Rectal smooth muscle tissue (tissue), 1 donor: ENCODE measurements around the gene SLC24A4.

Source experiments
- H3K27ac ChIP-seq: one replicate; pipeline ENCODE4 v1.7.0; 2013; ENCODE audit warnings: low read depth, low read length, inconsistent platforms
- H3K27me3 ChIP-seq: one replicate; pipeline ENCODE4 v1.7.0; 2013; ENCODE audit warnings: low read length; ENCODE audit not compliant: control insufficient read depth, insufficient read depth
- H3K36me3 ChIP-seq: one replicate; pipeline ENCODE4 v1.7.0; 2013; ENCODE audit warnings: low read length; ENCODE audit not compliant: control insufficient read depth, insufficient read depth
- H3K4me1 ChIP-seq: one replicate; pipeline ENCODE4 v1.7.0; 2013; ENCODE audit warnings: low read length; ENCODE audit not compliant: control insufficient read depth, insufficient read depth
- H3K4me3 ChIP-seq: one replicate; pipeline ENCODE4 v1.7.0; 2013; ENCODE audit warnings: low read length
- H3K9ac ChIP-seq: one replicate; pipeline ENCODE4 v1.7.0; 2013; ENCODE audit warnings: low read length

The SLC24A4 gene

GRCh38 chr14:92539419-92539818, 216.5 kb downstream of the SLC24A4 start:
- peaks cover 18% of the 10 kb centered on the region for H3K4me1 ChIP-seq
- H3K27ac ChIP-seq = peak overlapping the region; percentile 82
- no peaks in the 10 kb centered on the region for H3K27me3 ChIP-seq
- H3K4me3 ChIP-seq = no peak overlapping the region
- H3K9ac ChIP-seq = no peak overlapping the region
- no peaks in the 10 kb centered on the region for H3K36me3 ChIP-seq

DNA sequence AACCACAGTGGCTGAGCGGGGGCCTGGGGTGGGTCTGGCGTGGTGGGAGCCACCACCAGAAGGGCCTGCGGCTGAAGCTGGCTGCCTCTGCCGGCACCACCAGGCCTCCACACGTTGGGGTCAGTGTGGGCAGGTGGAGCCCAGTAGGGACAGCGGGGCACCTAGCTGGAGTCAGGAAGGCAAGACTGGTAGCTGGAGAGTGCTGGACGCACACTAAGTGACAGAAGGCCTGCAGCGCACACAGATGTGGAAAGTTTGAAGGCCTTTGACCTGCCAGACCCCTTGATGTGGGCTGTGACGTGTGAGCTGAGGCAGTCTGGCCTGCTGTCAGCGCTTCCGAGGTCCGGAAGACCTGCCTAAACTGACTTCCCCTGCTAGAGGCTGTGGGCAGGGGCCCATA, 216.9 kb downstream of the SLC24A4 start:
- Histone ChIP-seq H3K27me3 (no peaks in the 10 kb centered on the region), H3K9ac (no peak overlapping the region), H3K4me3 (no peak overlapping the region), H3K36me3 (no peaks in the 10 kb centered on the region), H3K27ac (peak overlapping the region; percentile 82), H3K4me1 (peaks cover 18% of the 10 kb centered on the region)

- H3K4me3 ChIP-seq = no peak overlapping the region
- no peaks in the 10 kb centered on the region for H3K36me3 ChIP-seq
- no peak overlapping the region for H3K9ac ChIP-seq
- no peaks in the 10 kb centered on the region for H3K27me3 ChIP-seq
- H3K4me1 ChIP-seq = peaks cover 18% of the 10 kb centered on the region
- peak overlapping the region; percentile 82 for H3K27ac ChIP-seq
Observed at GRCh38 chr14:92540472-92541048, 217.6 kb downstream of the SLC24A4 start.

DNA sequence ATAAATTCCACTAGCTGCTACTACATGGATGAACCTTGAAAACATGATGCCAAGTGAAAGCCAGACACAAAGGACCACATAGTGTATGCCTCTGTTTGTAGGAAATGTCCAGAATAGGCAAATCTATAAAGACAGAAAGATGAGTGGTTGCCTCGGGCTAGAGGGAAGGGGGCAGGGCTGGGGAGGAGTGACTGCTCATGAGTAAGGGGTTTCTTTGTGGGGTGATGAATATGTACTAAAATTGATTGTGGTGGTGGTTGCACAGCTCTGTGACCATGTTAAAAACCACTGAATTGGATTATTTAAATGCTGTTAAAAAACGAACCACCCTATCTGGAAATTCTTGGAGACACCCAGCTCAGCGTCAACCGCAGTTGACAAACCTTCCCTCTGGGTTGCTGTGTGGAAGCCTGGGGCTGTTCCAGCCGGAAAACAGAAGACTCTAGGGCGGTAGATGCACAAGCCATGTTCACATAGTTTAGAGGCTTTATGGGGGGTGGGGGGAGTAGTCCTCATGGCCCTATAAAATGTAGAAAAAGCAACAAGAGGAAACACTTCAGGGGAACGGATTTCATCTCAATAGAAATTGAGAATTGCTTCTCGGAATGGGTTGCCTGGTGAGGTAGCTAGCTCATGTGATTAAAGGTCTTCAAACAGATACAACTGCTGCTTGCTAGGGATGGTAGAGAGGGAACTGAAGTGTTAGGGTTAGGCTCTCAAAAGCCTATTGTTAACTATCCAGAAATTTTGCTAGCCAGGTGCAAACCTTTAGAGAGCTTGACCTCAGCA, 220.0 kb downstream of the SLC24A4 start:
- Histone ChIP-seq H3K27me3 (no peaks in the 10 kb centered on the region), H3K9ac (no peak overlapping the region), H3K4me3 (no peak overlapping the region), H3K27ac (no peak overlapping the region), H3K4me1 (peaks cover 18% of the 10 kb centered on the region), H3K36me3 (no peaks in the 10 kb centered on the region)

GRCh38 chr14:92544051-92544720, 221.2 kb downstream of the SLC24A4 start:
- Histone ChIP-seq H3K27me3 (no peaks in the 10 kb centered on the region), H3K4me3 (no peak overlapping the region), H3K4me1 (peaks cover 20% of the 10 kb centered on the region), H3K27ac (no peak overlapping the region), H3K36me3 (no peaks in the 10 kb centered on the region), H3K9ac (no peak overlapping the region)

DNA sequence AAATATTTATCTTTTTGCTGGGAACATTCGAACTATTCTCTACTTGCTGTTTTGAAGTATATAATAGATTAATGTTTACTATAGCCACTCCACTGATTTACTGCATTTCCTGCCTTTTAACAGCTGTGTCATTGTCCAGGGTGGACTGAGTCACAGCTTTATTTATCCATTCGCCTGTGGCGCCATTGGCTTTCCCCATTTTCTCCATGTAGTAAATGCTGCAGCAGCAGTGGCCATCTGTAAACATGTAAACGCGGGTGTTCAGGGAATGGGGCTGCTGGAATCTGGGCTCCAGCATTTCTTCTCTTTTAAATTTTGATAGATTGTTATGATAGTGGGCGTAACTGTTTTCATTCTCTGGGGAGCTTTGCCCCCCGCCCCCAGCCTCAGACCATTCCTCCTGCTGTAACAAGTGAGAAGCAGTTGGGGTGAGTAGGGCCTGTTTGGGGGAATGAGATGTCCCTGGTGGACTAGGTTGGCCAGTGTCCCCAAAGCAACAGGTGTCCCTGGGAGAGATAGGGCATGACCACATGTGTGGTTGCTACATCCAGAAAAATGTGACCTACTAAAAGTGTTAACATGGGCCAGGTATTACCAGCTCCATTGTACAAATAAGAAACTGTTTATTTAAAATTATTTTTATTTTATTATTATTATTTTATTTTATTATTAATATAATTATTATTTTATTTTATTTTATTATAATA, 223.5 kb downstream of the SLC24A4 start:
- H3K27me3 ChIP-seq = no peaks in the 10 kb centered on the region
- H3K36me3 ChIP-seq = no peaks in the 10 kb centered on the region
- H3K4me1 ChIP-seq = peaks cover 11% of the 10 kb centered on the region
- no peak overlapping the region for H3K9ac ChIP-seq
- H3K4me3 ChIP-seq = no peak overlapping the region
- no peak overlapping the region for H3K27ac ChIP-seq

GRCh38 chr14:92549105-92549858, 226.3 kb downstream of the SLC24A4 start:
- Histone ChIP-seq H3K27ac (peak overlapping the region; percentile 60), H3K4me3 (no peak overlapping the region), H3K36me3 (no peaks in the 10 kb centered on the region), H3K4me1 (peaks cover 17% of the 10 kb centered on the region), H3K9ac (no peak overlapping the region), H3K27me3 (no peaks in the 10 kb centered on the region)

DNA sequence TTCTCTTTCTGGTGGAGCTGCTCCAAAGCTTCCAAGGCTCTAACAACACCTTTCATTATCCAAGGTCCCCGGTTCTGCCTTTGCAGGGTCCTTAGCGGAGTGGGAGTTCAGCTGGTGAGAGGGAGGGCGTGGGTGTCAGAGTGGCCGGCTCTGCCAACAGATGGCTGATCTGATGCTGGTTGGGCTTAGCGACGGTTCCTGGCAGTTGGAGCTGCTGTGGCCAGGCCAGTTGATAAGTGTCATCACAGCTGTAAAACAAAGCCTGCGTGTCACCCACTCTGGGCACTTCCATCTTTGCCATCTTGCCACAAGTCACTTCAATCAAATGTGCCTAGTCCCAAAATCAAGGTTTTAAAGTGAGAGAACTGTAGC, 226.9 kb downstream of the SLC24A4 start:
- Histone ChIP-seq H3K4me3 (no peak overlapping the region), H3K27ac (peak overlapping the region; percentile 60), H3K36me3 (no peaks in the 10 kb centered on the region), H3K9ac (no peak overlapping the region), H3K27me3 (no peaks in the 10 kb centered on the region), H3K4me1 (peaks cover 17% of the 10 kb centered on the region)
